IgD-negative memory B cell (primary cell): ENCODE data around the gene ZAR1L. TPM values are rescaled to one million over a fixed set of nuclear protein-coding genes. Genes with fewer than 3 reads are reported as not detected.

Source experiments
- H3K27ac Mint-ChIP-seq, 3 donors: one replicate each; pipeline ENCODE4 v1.8.0; 2020 to 2022; ENCODE audit warnings: mild to moderate bottlenecking in 3 of 3, mixed read lengths in 3 of 3, moderate library complexity in 1 of 3
- H3K27me3 Mint-ChIP-seq: one replicate; pipeline ENCODE4 v1.8.0; 2021; ENCODE audit warnings: mixed read lengths
- H3K36me3 Mint-ChIP-seq: one replicate; pipeline ENCODE4 v1.8.0; 2020; ENCODE audit warnings: mild to moderate bottlenecking, mixed read lengths
- H3K4me1 Mint-ChIP-seq, 3 donors: one replicate each; pipeline ENCODE4 v1.8.0; 2020 to 2022; ENCODE audit warnings: mixed read lengths in 3 of 3, mild to moderate bottlenecking in 1 of 3
- H3K4me3 Mint-ChIP-seq, 4 donors: one replicate each; pipeline ENCODE4 v1.8.0; 2020 to 2022; ENCODE audit warnings: mild to moderate bottlenecking in 4 of 4, mixed read lengths in 4 of 4, moderate library complexity in 3 of 4
- H3K9me3 Mint-ChIP-seq, 3 donors: one replicate each; pipeline ENCODE4 v1.8.0; 2020 to 2021; ENCODE audit warnings: mixed read lengths in 3 of 3, mild to moderate bottlenecking in 1 of 3
- polyA plus RNA-seq: library from polyadenylated mRNA; unstranded; fragments of 300-500 nt; fragmentation: Illumina TruSeq; gene quantifications from one replicate; pipeline ENCODE4 v1.2.3, GENCODE V29; 2021

ZAR1L gene
- polyA plus RNA-seq, 1 donor from 2014 or later = not detected

- H3K4me1 Mint-ChIP-seq = no peaks in the 10 kb centered on the region
Observed at GRCh38 chr13:32254916-32255723, 60.0 kb downstream of the ZAR1L start.

GRCh38 chr13:32254416-32254815, 60.7 kb downstream of the ZAR1L start:
- Mint-ChIP-seq H3K27ac (no peak overlapping the region), H3K27me3 (peaks cover 2% of the 10 kb centered on the region), H3K9me3 (no peaks in the 10 kb centered on the region), H3K4me3 (no peak overlapping the region), H3K4me1 (no peaks in the 10 kb centered on the region), H3K36me3 (no peaks in the 10 kb centered on the region)

More at GRCh38 chr13:32254916-32255723, 60.0 kb downstream of the ZAR1L start:
- H3K9me3 Mint-ChIP-seq = no peaks in the 10 kb centered on the region
- no peaks in the 10 kb centered on the region for H3K36me3 Mint-ChIP-seq
- peaks cover 2% of the 10 kb centered on the region for H3K27me3 Mint-ChIP-seq
- H3K27ac Mint-ChIP-seq = no peak overlapping the region
- H3K4me3 Mint-ChIP-seq = no peak overlapping the region

- H3K4me3 Mint-ChIP-seq = no peak overlapping the region
- no peaks in the 10 kb centered on the region for H3K36me3 Mint-ChIP-seq
- H3K27me3 Mint-ChIP-seq = peaks cover 2% of the 10 kb centered on the region
- H3K4me1 Mint-ChIP-seq = no peaks in the 10 kb centered on the region
- no peaks in the 10 kb centered on the region for H3K9me3 Mint-ChIP-seq
- no peak overlapping the region for H3K27ac Mint-ChIP-seq
Observed at GRCh38 chr13:32253911-32254399, 61.2 kb downstream of the ZAR1L start.

Other genes starting within 250 kb of the ZAR1L start
- gene BRCA2, start 145 bp upstream of the ZAR1L start, polyA plus RNA-seq = 6.5 TPM
- gene N4BP2L1, start 112.8 kb upstream of the ZAR1L start, polyA plus RNA-seq = 43.1 TPM
- gene N4BP2L2, start 223.4 kb upstream of the ZAR1L start, polyA plus RNA-seq = 114 TPM